Stimulated activated CD4-positive, alpha-beta T cell treated with anti-CD3 and anti-CD28 coated beads, TNF-alpha, amount 100 ng/mL, for 24 hours (primary cell): ENCODE data around the gene JMY.

Source experiments
- DNase-seq, 3 experiments: peaks; one replicate each; pipeline ENCODE4 v3.0.0-alpha.2; 2020; ENCODE audit warnings: low read depth in 3 of 3

JMY gene

DNA sequence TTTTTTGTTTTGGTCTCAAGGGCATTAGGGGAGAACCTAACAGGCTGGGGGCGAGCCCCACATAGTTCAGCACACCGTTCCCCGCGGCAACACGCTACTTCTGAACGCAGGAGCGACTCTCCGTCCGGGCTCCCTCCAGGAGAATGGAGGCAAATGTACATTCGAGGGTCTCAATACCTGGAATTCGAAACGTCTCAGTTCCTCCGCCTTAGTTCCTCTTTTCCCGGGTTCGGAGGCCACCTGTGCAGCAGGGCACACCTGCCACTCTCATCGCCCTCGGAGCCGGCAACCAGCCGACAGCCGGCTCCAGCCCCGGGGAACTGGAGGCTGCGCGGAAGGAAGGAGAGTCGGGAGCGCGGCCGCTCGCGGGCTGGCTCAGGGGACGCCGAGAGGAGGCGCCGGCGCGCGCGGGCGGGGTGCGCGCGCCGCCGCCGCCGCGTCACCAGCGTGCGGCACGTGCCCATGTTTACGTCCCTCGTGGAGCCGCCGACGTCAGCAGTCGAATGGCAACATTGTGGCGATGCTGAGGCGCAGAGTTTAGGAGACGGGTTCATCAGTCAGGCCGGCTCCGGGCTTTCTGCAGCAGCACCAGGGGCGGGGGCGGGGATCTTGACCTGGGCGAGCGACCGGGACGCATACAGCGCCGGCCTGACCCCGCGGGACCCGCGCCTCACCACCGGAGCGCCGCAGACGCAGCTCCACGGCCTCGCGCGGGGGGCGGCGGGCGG lies at the start of gene JMY:
Gene JMY (plus strand): TSS at position 498 of the 728 bp plus-strand sequence. CDS start 520 bp downstream, outside the sequence.
- DNase-seq = peak; percentile 71 to 83 (median 75)

GRCh38 chr5:79186455-79186854 lies 49.5 kb upstream of the JMY start:
- DNase-seq = no peak

DNA sequence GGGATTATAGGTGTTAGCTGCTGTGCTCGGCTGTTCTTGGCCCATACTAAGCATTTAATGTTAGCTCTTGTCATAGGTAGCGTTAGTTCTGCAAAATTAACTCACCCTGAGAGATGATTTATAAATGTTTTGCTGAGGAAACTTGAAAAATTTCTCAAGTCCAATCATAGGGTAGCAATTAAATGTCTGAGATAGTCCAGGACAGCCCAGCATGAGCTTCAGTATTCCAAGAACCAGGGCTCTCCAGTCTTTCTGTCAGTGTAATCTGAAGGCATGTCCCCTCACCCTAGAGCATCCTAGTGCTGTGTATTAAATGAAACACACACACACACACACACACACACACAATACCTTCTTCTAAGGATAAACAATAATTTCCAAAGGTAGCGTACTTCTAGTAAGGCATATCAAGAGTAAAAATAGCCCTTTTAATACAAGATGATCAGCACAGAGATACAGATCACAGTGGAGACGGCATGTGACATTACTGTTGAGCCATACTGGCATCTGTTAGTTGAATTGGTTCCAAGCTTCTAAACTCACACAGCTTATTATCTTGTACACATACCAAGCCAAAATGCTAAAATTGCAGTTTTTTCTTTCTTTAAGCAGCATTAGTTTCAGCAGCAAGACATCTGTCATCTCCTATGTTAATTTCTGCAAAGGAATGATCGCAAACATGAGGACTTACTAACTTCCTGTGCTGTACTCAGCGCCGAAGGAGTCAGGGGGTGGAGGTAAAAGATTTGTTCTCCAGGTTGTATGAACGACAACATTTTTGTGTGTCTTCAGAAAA lies 46.3 kb upstream of the JMY start:
- no peak for DNase-seq

GRCh38 chr5:79190235-79190529 lies 45.7 kb upstream of the JMY start:
- DNase-seq = no peak

DNA sequence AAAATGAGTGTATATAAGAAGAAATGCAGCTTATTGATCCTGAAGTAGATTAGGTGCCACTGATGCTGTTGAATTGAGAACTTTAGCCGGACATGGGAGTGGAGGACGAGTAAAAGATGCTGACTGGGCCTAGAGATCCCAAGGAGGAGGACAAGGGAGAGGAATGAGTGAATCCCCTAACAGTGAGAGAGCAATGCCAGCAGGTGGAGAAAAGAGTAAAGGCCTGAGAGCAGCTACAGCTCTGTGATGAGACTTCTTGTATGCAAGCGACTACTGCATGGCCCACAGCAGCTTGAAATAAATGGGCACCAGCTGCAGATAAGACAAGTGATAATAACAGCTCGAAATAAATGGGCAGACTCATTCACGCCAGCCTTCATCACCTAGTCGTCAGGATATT lies 44.5 kb upstream of the JMY start:
- no peak for DNase-seq

- DNase-seq = no peak
These were observed 42.3 kb upstream of the JMY start for GRCh38 chr5:79193643-79194042.

DNA sequence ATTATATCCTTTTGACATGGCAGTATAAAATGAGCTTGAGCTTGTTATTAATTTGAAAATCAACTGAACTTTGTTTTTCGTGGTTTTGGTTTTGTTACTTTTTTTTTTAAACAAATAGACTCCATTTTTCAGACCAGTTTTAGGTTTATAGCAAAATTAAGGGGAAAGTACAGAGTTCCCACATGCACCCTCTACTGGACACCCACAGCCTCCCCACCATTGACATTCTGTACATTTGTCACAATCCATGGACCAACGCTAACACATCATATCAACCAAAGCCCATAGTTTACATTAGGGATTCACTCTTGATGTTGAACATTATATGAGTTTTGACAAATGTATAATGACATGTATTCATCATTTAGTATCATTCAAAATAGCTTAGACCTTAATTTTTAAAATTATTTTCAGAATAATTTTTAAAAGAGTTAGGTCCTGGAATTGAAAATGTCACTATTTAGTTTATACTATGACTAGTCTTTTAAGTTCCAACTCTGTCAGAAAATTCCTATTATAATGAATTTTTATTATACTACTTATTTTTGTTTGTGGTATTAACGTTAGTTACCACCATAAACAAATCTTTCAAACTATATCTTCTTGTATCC lies 35.3 kb upstream of the JMY start:
- no peak for DNase-seq

- DNase-seq = no peak
These were observed 34.7 kb upstream of the JMY start for GRCh38 chr5:79201206-79201605.

- no peak for DNase-seq
These were observed 33.9 kb upstream of the JMY start for GRCh38 chr5:79202076-79202475.

GRCh38 chr5:79205965-79206364 lies 30.0 kb upstream of the JMY start:
- no peak for DNase-seq

DNA sequence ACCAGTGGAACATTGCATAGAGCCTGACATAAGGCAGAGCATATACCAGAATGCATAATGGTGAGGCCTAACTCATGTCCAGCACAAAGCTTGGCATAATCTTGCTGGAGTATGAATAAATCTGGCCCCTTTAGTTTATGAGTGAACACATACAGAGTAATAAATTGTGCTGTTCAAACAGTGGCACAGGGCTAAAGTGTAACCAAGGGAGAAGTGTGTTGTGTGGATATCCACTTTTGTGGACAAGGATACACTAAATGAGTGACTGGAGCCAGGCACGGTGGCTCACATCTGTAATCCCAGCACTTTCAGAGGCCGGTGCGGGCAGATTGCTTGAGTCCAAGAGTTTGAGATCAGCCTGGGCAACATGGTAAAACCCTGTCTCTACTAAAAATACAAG lies 29.4 kb upstream of the JMY start:
- DNase-seq = no peak

DNA sequence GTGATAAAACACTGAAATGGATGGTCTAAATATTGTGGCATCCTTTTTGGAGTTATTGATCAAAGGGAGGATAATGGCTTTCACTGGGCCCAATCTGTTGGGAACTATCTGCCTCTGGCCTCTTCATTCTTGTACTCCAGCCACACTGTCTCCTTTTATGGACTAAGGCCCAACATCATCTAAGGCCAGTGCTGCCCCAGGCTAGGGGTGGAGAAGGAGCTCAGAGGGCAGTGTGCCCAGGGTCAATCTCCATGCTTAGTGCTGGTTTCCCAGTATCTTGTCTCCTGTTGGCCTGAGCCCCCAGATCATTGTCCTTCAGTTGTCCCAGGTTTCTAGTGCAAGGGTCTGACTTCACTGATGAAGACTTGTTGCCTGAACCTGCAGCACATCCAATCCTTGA lies 26.4 kb upstream of the JMY start:
- no peak for DNase-seq

DNA sequence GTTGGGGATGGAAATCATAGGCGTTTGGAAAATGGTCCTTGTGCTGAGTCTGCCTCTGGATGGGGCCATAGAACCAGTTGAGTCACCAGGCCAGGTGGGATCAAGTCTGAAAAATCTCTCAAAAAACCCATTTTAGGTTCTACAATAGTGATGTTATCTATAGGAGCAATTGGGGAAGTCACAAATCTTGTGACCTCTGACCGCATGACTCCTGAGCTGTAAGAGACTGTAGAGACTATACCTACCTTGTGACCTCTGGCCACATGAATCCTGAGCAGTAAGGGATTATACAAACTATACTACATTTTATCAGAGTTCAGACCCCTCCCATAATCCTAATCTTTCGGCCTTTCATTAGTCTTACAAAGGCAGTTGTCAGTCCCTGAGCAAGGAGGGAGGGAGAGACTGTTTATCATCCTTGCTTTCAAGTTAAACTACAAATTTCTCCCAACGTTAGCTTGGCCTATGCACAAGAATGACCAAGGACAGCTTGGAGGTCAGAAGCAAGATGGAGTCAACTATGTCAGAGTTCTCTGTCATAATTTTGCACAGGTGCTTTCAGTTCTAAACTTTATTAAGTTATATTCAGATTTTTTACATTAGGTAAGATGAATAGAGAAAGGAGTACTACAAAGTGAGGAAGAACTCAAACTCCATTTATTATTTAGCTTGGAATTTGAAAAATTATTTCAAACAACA lies 11.5 kb upstream of the JMY start:
- DNase-seq = no peak

- no peak for DNase-seq
These were observed 10.9 kb upstream of the JMY start for GRCh38 chr5:79225026-79225425.

DNA sequence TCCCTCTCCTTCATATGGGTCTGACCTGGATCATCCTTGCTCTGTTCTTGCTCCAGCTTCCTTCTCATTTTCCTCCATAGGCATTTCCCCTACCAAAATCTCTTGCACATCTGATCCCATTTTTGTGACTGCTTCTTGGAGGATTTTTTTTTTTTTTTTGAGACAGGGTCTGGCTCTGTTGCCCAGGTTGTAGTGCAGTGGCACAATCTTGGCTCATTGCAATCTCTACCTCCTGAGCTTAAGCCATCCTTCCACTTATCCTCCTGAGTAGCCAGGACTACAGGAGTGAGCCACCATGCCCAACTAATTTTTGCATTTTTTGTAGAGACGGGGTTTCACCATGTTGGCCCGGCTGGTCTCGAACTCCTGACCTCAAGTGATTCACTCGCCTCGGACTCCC lies 10.5 kb upstream of the JMY start:
- DNase-seq = no peak

DNA sequence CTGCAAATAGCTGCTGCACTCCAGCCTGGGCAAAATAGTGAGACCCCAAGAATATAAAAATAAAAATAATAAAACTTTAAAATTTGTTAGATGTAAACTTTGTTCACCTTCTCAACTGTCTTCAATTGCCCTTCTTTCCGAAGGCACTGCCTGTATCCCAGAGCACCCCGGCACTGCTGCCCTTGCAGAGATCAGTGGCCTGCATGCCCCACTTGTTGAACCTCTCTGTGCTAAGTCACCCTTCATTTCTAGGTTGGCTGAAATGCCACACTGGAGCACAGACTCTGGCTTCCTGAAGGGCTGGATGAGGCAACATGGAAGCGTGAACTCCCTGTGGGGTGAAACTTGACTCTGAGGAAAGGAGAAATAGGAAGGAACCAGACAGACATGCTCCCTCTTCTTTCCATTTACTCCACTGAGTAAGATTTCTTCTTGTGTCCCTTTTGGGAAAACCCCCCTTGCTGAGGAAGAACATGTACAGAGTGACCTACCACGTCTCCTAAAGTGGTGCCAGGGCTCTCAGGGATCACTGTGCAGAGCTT lies 8.4 kb upstream of the JMY start:
- DNase-seq = no peak

- DNase-seq = no peak
These were observed 6.4 kb upstream of the JMY start for GRCh38 chr5:79229357-79230174.

- no peak for DNase-seq
These were observed 684 bp upstream of the JMY start for GRCh38 chr5:79235261-79235633.

DNA sequence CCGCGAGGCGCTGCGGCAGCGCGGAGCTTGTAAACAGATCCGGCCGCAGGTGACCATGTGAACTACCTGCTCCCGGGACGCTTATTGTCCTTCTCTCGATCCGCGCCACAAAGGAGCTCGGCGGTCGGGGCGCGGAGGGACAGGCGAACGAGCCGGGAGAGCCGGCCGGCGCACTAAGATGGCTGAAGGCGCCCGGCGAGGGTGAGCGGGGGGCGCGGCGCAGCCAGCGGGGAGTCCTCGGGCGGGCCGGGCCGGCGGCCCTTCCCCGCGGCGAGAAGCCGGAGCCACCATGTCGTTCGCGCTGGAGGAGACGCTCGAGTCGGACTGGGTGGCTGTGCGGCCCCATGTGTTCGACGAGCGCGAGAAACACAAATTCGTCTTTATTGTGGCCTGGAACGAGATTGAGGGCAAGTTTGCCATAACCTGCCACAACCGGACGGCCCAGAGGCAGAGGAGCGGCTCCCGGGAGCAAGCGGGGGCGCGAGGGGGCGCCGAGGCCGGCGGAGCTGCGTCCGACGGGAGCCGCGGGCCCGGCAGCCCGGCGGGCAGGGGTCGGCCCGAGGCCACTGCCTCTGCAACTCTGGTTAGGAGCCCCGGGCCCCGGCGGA lies 535 bp downstream of the JMY start:
- peak in 1 of 3 experiments; percentile 10 for DNase-seq

- DNase-seq = peak in 2 of 3 experiments; percentile 6 to 31
These were observed 1.2 kb downstream of the JMY start for GRCh38 chr5:79236970-79237739.
